ENCODE data around the gene DLK1.

Gene DLK1

DNA sequence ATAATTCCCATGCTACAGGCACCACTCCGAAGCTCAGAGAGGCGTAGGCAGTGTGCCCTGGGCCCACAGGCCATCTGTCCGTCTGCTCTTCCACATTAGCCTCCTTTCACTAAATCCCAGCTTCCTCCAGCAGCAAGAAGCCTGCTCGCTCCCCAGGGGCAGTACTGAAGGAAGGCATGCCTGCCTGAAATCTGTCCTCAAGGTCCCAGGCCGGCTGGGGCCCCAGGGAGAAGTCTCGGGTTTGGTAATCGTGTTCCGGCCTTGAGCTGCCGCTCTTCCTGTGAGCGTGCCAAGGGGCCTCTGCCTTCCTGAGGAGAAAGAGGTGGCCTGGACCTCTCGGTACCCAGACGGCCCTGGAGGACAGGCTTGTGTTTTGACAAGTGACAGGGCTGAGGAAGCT, 15.2 kb upstream of the DLK1 start:
- no peak for TF ChIP-seq CEBPB (IDR thresholded peaks at IDR 0.05)
- no peak for TF ChIP-seq EP300 (IDR thresholded peaks at IDR 0.05; ENCODE audit: borderline replicate concordance)

- TF ChIP-seq EP300 (IDR thresholded peaks at IDR 0.05; ENCODE audit: borderline replicate concordance) (no peak), FOXM1 (IDR thresholded peaks at IDR 0.05; ENCODE audit: borderline replicate concordance, low read depth) (no peak), REST (IDR thresholded peaks at IDR 0.05; ENCODE audit: low read depth) (no peak), RAD21 (IDR thresholded peaks at IDR 0.05; ENCODE audit: low read depth) (no peak), TAF1 (IDR thresholded peaks at IDR 0.05; ENCODE audit: low read depth) (no peak)
- TF ChIP-seq, protein P1, sequence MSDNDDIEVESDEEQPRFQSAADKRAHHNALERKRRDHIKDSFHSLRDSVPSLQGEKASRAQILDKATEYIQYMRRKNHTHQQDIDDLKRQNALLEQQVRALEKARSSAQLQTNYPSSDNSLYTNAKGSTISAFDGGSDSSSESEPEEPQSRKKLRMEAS (IDR thresholded peaks at IDR 0.05), result no peak
Observed at GRCh38 chr14:100712490-100712889, 14.2 kb upstream of the DLK1 start.

DNA sequence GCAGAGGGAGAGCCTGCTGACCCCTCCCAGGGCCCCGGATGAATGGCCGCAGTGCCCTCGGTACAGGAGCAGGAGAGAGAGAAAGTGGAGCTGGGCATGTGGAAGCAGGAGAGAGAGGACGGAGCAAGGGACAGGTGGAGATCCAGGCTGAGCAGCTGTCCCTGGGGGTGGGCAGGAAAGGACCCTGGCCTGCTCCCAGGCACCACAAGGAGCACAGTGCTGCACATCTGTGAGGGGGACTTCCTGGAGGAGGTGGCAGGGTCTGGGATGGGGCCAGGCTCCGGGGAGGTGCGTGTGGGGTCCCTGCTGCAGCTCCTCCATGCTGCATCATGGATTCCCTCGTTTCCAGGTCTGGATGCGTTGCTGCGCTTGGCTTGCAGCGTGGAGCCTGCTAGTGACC, 13.0 kb upstream of the DLK1 start:
- TF ChIP-seq TEAD4 (IDR thresholded peaks at IDR 0.05), result no peak
- no peak for TF ChIP-seq CREB1 (IDR thresholded peaks at IDR 0.05; ENCODE audit: low read depth)
- TF ChIP-seq YY1 (IDR thresholded peaks at IDR 0.05; ENCODE audit: low read depth), result no peak
- TF ChIP-seq RAD21 (IDR thresholded peaks at IDR 0.05; ENCODE audit: low read depth), result no peak

DNA sequence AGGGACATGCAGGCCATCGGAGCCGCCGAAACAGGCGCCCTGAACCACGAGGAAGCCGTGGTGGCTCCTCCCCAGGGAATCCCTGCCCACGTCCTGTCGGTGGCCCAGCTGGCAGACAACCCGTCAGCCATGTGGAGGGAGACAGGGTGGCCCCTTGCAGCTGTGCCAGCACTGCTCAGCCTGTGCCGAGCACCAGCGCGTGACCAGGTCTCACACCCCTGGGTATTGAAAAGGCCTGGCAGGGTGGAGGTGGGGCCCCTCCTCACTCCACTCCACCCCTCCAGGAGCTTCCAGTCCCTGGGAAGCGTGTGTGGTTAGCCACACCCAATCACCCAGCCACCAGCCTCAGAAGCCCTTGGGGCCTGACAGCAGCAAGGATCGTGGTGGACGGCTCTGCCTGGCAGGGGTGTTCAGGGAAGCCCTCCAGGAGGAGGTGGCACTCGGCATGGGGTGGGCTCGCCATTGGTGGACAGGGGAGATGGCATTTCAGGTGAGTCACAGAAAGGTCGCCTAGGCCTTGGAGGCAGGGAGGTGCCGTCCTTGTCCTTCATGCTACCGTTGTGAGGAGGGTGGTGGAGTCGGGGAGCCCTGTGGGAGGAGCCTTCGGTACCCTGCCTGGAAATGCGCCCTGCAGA, 12.3 kb upstream of the DLK1 start:
- TF ChIP-seq EP300 (IDR thresholded peaks at IDR 0.05; ENCODE audit: borderline replicate concordance) (no peak), TAF1 (IDR thresholded peaks at IDR 0.05; ENCODE audit: low read depth) (no peak), RAD21 (IDR thresholded peaks at IDR 0.05; ENCODE audit: low read depth) (no peak), TCF12 (IDR thresholded peaks at IDR 0.05; ENCODE audit: low read depth) (no peak), TEAD4 (IDR thresholded peaks at IDR 0.05) (no peak), USF1 (IDR thresholded peaks at IDR 0.05) (no peak), NFIC (IDR thresholded peaks at IDR 0.05) (no peak), FOXM1 (IDR thresholded peaks at IDR 0.05; ENCODE audit: borderline replicate concordance, low read depth) (no peak), REST (IDR thresholded peaks at IDR 0.05; ENCODE audit: low read depth) (no peak)
- TF ChIP-seq, protein P1 (IDR thresholded peaks at IDR 0.05), result no peak

DNA sequence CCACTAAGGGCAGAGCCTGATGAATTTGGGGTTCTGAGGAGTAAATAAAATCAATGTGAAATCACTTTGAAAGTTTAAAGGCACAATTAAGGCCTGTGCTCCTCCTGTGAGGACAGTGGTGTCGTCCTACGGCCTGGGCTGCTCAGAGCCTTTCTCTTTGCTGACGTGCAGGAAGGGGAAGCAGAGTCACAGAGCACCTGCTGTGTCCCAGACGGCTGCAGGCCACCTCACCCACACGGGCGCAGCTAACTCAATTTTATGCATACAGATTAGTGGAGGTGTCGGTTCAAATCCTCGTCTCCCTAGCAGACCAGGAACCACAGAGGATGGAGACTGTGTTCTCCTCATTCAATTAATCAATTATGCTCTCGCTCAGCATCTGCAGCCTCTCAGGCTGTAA, 11.4 kb upstream of the DLK1 start:
- TF ChIP-seq TEAD4 (IDR thresholded peaks at IDR 0.05), result no peak
- no peak for TF ChIP-seq FOXM1 (IDR thresholded peaks at IDR 0.05; ENCODE audit: borderline replicate concordance, low read depth)
- TF ChIP-seq USF1 (IDR thresholded peaks at IDR 0.05), result no peak
- TF ChIP-seq YY1 (IDR thresholded peaks at IDR 0.05; ENCODE audit: low read depth), result no peak
- TF ChIP-seq RAD21 (IDR thresholded peaks at IDR 0.05; ENCODE audit: low read depth), result no peak
- no peak for TF ChIP-seq EGR1 (IDR thresholded peaks at IDR 0.05)
- no peak for TF ChIP-seq CREB1 (IDR thresholded peaks at IDR 0.05; ENCODE audit: low read depth)
- TF ChIP-seq TCF12 (IDR thresholded peaks at IDR 0.05; ENCODE audit: low read depth), result no peak
- TF ChIP-seq CEBPB (IDR thresholded peaks at IDR 0.05), result no peak
- no peak for TF ChIP-seq ZBTB7A (IDR thresholded peaks at IDR 0.05; ENCODE audit: low read depth)
- no peak for TF ChIP-seq TAF1 (IDR thresholded peaks at IDR 0.05; ENCODE audit: low read depth)
- no peak for TF ChIP-seq REST (IDR thresholded peaks at IDR 0.05; ENCODE audit: low read depth)
- TF ChIP-seq, protein P1 (IDR thresholded peaks at IDR 0.05), result no peak
- TF ChIP-seq NFIC (IDR thresholded peaks at IDR 0.05), result no peak
- no peak for TF ChIP-seq EP300 (IDR thresholded peaks at IDR 0.05; ENCODE audit: borderline replicate concordance)
